ENCODE data around the gene SPSB4. TPM values are rescaled to one million over a fixed set of nuclear protein-coding genes. Genes with fewer than 3 reads are reported as not detected.

Gene SPSB4
- total and polyA plus RNA-seq, 2 of the 13 experiments (the other 11 are each of a cell fraction or from before 2014, with no cell fraction given): not detected

GRCh38 chr3:141192345-141192744 lies 141.2 kb downstream of the SPSB4 start (continued):
- TF ChIP-seq, protein P1, sequence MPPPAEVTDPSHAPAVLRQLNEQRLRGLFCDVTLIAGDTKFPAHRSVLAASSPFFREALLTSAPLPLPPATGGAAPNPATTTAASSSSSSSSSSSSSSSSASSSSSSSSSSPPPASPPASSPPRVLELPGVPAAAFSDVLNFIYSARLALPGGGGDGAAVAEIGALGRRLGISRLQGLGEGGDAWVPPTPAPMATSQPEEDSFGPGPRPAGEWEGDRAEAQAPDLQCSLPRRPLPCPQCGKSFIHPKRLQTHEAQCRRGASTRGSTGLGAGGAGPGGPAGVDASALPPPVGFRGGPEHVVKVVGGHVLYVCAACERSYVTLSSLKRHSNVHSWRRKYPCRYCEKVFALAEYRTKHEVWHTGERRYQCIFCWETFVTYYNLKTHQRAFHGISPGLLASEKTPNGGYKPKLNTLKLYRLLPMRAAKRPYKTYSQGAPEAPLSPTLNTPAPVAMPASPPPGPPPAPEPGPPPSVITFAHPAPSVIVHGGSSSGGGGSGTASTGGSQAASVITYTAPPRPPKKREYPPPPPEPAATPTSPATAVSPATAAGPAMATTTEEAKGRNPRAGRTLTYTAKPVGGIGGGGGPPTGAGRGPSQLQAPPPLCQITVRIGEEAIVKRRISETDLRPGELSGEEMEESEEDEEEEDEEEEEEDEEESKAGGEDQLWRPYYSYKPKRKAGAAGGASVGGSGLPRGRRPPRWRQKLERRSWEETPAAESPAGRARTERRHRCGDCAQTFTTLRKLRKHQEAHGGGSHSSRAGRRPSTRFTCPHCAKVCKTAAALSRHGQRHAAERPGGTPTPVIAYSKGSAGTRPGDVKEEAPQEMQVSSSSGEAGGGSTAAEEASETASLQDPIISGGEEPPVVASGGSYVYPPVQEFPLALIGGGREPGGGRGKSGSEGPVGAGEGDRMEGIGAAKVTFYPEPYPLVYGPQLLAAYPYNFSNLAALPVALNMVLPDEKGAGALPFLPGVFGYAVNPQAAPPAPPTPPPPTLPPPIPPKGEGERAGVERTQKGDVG (CRISPR knock-in tag; IDR thresholded peaks at IDR 0.05; ENCODE audit: borderline replicate concordance): no peak
- TF ChIP-seq NRL (CRISPR knock-in tag; IDR thresholded peaks at IDR 0.05; ENCODE audit: borderline replicate concordance) (no peak), FOXK1 (CRISPR knock-in tag; IDR thresholded peaks at IDR 0.05; ENCODE audit: borderline replicate concordance, low read depth) (peak; percentile 44; the same call in 1 of the 2 replicates), HES4 (CRISPR knock-in tag; IDR thresholded peaks at IDR 0.05; ENCODE audit: borderline replicate concordance) (no peak), PHF8 (CRISPR knock-in tag; IDR thresholded peaks at IDR 0.05) (no peak), MAF1 (CRISPR knock-in tag; IDR thresholded peaks at IDR 0.05; ENCODE audit: borderline replicate concordance) (no peak), ZNF691 (CRISPR knock-in tag; IDR thresholded peaks at IDR 0.05; ENCODE audit: borderline replicate concordance, low read depth) (peak; percentile 65; the same call in 1 of the 2 replicates), MAFG (CRISPR knock-in tag; IDR thresholded peaks at IDR 0.05) (no peak), MEIS1 (CRISPR knock-in tag; IDR thresholded peaks at IDR 0.05; ENCODE audit: borderline replicate concordance) (no peak), ZNF432 (CRISPR knock-in tag; IDR thresholded peaks at IDR 0.05; ENCODE audit: borderline replicate concordance) (no peak), ZBTB37 (CRISPR knock-in tag; IDR thresholded peaks at IDR 0.05) (no peak), CSRNP2 (CRISPR knock-in tag; conservative IDR thresholded peaks at IDR 0.05; ENCODE audit: low read depth) (no peak), FOXO1 (CRISPR knock-in tag; IDR thresholded peaks at IDR 0.05) (peak; percentile 76; the same call in 1 of the 2 replicates), HOXD1 (CRISPR knock-in tag; IDR thresholded peaks at IDR 0.05) (no peak), ZNF230 (CRISPR knock-in tag; IDR thresholded peaks at IDR 0.05) (no peak)
- TF ChIP-seq, protein P2, sequence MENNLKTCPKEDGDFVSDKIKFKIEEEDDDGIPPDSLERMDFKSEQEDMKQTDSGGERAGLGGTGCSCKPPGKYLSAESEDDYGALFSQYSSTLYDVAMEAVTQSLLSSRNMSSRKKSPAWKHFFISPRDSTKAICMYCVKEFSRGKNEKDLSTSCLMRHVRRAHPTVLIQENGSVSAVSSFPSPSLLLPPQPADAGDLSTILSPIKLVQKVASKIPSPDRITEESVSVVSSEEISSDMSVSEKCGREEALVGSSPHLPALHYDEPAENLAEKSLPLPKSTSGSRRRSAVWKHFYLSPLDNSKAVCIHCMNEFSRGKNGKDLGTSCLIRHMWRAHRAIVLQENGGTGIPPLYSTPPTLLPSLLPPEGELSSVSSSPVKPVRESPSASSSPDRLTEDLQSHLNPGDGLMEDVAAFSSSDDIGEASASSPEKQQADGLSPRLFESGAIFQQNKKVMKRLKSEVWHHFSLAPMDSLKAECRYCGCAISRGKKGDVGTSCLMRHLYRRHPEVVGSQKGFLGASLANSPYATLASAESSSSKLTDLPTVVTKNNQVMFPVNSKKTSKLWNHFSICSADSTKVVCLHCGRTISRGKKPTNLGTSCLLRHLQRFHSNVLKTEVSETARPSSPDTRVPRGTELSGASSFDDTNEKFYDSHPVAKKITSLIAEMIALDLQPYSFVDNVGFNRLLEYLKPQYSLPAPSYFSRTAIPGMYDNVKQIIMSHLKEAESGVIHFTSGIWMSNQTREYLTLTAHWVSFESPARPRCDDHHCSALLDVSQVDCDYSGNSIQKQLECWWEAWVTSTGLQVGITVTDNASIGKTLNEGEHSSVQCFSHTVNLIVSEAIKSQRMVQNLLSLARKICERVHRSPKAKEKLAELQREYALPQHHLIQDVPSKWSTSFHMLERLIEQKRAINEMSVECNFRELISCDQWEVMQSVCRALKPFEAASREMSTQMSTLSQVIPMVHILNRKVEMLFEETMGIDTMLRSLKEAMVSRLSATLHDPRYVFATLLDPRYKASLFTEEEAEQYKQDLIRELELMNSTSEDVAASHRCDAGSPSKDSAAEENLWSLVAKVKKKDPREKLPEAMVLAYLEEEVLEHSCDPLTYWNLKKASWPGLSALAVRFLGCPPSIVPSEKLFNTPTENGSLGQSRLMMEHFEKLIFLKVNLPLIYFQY (CRISPR knock-in tag; IDR thresholded peaks at IDR 0.05; ENCODE audit: borderline replicate concordance): no peak
